HepG2 (cell line): Measurements from ENCODE around the gene PNPLA8.

Experiments
- AGO1 ChIP-seq: fragments of 200-400 bp; formaldehyde crosslinking; IDR thresholded peaks from 2 replicates; pipeline ENCODE4 v1.6.1; 2017; ENCODE audit warnings: mild to moderate bottlenecking, low read depth, low read length, moderate library complexity; ENCODE audit not compliant: poor library complexity, severe bottlenecking
- EP300 ChIP-seq, 3 experiments: sonication (generic) in 1 of 3; formaldehyde crosslinking in 1 of 3; IDR thresholded peaks; 2 replicates each; pipeline versions ENCODE4 v1.5.1 to v1.6.1; 2011 to 2020; ENCODE audit warnings: low read depth in 2 of 3, low read length in 2 of 3, borderline replicate concordance in 1 of 3, improper control_type of control experiment in 1 of 3, mild to moderate bottlenecking in 1 of 3, missing genetic modification reagents in 1 of 3, moderate library complexity in 1 of 3
- JUN ChIP-seq: sonication (generic); formaldehyde crosslinking; IDR thresholded peaks from 2 replicates; pipeline ENCODE4 v1.4.0; 2020; ENCODE audit warnings: mild to moderate bottlenecking, missing genetic modification reagents
- JUND ChIP-seq: sonication (generic); formaldehyde crosslinking; IDR thresholded peaks from 2 replicates; pipeline ENCODE4 v1.8.0; 2022; ENCODE audit warnings: mild to moderate bottlenecking, missing genetic modification reagents
- KLF9 ChIP-seq: IDR thresholded peaks from 2 replicates; pipeline ENCODE4 v1.6.1; 2016; ENCODE audit warnings: low read depth
- REST ChIP-seq, 2 experiments: IDR thresholded peaks; 2 replicates each; pipeline ENCODE4 v1.6.1; 2011 to 2012; ENCODE audit warnings: low read length in 2 of 2, borderline replicate concordance in 1 of 2, low read depth in 1 of 2, mild to moderate bottlenecking in 1 of 2, moderate library complexity in 1 of 2
- ZNF543 ChIP-seq: sonication (generic); formaldehyde crosslinking; IDR thresholded peaks from 2 replicates; pipeline ENCODE4 v1.4.0; 2020; ENCODE audit warnings: mild to moderate bottlenecking, missing genetic modification reagents
- ZNF768 ChIP-seq: sonication (generic); formaldehyde crosslinking; IDR thresholded peaks from 2 replicates; pipeline ENCODE4 v1.4.0; 2020; ENCODE audit warnings: missing genetic modification reagents
- TF ChIP-seq, protein P1 (sequence below): sonication (generic); formaldehyde crosslinking; conservative IDR thresholded peaks from 2 replicates; pipeline ENCODE4 v1.4.0; 2020; ENCODE audit warnings: missing genetic modification reagents

DNA sequence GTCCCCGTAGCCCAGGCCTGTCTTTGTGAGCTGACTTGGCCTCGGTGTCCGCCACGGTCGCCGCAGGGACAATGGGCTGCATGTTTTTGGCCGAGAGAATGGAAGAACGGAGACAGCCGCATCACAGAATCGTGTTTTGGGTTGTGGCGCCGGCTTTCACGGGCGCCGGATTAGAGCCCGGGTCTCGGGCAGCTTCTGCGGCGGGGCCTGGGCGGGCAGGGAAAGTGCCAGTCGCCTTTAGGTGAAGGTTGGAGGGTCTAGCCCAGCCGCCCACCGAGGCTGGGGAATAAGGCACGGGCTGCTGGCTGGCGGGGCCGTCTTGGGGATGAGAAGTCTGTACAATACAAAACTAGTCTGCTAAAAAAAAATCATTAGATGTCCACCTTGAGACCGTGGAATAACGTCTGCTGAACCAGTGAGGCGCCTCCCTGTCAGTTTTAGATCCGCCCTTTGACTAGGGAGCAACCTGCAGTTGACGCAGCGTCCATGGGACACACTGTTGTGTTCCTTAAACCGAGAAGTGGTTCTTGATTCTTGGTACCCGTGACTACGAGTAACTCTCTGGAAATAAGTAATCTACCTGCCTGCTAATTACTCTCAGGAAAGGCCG, 44.3 kb upstream of the PNPLA8 start:
- TF ChIP-seq JUND (CRISPR knock-in tag) (no peak), ZNF768 (no peak), REST (IDR thresholded peaks at IDR 0.05; ENCODE audit: borderline replicate concordance in 1 of 2, low read depth in 1 of 2, low read length in 2 of 2) (no peak), KLF9 (CRISPR knock-in tag) (no peak), JUN (CRISPR knock-in tag) (no peak), ZNF543 (CRISPR knock-in tag) (no peak), AGO1 (no peak), EP300 (IDR thresholded peaks at IDR 0.05; ENCODE audit: low read depth in 2 of 2, low read length in 2 of 2) (no peak), EP300 (CRISPR knock-in tag; IDR thresholded peaks at IDR 0.05; ENCODE audit: borderline replicate concordance) (no peak)
- TF ChIP-seq, protein P1, sequence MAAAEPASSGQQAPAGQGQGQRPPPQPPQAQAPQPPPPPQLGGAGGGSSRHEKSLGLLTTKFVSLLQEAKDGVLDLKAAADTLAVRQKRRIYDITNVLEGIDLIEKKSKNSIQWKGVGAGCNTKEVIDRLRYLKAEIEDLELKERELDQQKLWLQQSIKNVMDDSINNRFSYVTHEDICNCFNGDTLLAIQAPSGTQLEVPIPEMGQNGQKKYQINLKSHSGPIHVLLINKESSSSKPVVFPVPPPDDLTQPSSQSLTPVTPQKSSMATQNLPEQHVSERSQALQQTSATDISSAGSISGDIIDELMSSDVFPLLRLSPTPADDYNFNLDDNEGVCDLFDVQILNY (CRISPR knock-in tag) = no peak
